ENCODE data around the gene TCN2.

GRCh38 chr22:30667107-30667493 is 60.1 kb downstream of the TCN2 start:
- TF ChIP-seq, protein P1, sequence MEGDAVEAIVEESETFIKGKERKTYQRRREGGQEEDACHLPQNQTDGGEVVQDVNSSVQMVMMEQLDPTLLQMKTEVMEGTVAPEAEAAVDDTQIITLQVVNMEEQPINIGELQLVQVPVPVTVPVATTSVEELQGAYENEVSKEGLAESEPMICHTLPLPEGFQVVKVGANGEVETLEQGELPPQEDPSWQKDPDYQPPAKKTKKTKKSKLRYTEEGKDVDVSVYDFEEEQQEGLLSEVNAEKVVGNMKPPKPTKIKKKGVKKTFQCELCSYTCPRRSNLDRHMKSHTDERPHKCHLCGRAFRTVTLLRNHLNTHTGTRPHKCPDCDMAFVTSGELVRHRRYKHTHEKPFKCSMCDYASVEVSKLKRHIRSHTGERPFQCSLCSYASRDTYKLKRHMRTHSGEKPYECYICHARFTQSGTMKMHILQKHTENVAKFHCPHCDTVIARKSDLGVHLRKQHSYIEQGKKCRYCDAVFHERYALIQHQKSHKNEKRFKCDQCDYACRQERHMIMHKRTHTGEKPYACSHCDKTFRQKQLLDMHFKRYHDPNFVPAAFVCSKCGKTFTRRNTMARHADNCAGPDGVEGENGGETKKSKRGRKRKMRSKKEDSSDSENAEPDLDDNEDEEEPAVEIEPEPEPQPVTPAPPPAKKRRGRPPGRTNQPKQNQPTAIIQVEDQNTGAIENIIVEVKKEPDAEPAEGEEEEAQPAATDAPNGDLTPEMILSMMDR (IDR thresholded peaks at IDR 0.05 in 8 of 11, conservative IDR thresholded peaks at IDR 0.05 in 3 of 11): no peak
- TF ChIP-seq POLR2A (IDR thresholded peaks at IDR 0.05): no peak

Measured in spleen (tissue), 7 donors.